ENCODE results near the gene RAPGEF2. TPM values are rescaled to one million over a fixed set of nuclear protein-coding genes. Genes with fewer than 3 reads are reported as not detected.

RAPGEF2 gene
- total RNA-seq, 4 donors from 2014 or later = 60.2 to 109 (median 79.7) TPM

DNA sequence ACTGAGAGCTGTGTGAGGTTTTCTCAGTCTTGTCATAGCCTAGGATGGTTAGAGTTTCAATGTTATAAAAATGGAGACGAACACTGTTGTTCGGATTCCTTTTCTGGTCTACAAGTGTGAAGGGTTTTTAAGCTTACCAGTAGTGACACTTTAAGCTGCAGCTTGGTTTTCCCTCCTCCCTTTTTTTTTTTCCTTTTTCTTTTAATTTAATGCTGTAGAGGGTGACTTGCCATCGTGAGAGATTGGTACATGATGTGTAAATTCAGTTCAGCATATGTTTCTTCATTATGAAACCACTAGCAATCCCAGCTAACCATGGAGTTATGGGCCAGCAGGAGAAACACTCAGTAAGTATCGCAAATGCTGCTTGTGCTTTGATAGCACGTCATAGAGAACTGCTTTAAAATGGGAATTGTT, 165.0 kb downstream of the RAPGEF2 start:
- no peak for DNase-seq

DNA sequence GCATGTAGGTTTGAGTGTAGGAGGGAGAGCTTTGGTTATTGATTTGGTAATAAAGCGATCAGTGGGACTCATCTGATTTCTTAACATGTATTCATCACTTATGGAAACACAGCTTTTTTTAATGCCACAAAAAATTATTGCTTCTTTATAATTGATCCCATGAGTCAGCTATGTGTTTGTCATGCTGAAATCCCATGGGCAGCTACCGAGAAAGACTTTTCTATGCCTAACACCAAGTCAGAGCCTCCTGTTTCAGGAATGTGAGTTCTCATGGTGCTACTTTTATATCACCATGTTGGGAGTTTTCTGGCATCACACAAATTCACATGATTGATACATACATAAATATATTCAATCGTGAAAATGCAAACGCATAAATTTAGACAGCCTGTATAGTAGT, 165.7 kb downstream of the RAPGEF2 start:
- WGBS, 2 donors = 66 to 78% methylated on average over 4 of the region's 4 CpGs
- DNase-seq = no peak
- TF ChIP-seq, protein P1, sequence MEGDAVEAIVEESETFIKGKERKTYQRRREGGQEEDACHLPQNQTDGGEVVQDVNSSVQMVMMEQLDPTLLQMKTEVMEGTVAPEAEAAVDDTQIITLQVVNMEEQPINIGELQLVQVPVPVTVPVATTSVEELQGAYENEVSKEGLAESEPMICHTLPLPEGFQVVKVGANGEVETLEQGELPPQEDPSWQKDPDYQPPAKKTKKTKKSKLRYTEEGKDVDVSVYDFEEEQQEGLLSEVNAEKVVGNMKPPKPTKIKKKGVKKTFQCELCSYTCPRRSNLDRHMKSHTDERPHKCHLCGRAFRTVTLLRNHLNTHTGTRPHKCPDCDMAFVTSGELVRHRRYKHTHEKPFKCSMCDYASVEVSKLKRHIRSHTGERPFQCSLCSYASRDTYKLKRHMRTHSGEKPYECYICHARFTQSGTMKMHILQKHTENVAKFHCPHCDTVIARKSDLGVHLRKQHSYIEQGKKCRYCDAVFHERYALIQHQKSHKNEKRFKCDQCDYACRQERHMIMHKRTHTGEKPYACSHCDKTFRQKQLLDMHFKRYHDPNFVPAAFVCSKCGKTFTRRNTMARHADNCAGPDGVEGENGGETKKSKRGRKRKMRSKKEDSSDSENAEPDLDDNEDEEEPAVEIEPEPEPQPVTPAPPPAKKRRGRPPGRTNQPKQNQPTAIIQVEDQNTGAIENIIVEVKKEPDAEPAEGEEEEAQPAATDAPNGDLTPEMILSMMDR (IDR thresholded peaks at IDR 0.05) = no peak
- no peak for TF ChIP-seq POLR2A (IDR thresholded peaks at IDR 0.05)
- intact Hi-C loops (cut with DNase I) = no loop called here
- Histone ChIP-seq H3K36me3 (no peaks in the 10 kb centered on the region), H3K27ac (peak overlapping the region in 2 of 3 donors; percentile 34 to 39), H3K4me1 (peaks cover 21 to 57% of the 10 kb centered on the region in 2 donors), H3K27me3 (no peaks in the 10 kb centered on the region), H3K4me3 (replicated peaks in 1 of 3) (no peak overlapping the region), H3K9me3 (no peaks in the 10 kb centered on the region)

More for the DNA sequence above, 165.0 kb downstream of the RAPGEF2 start:
- Histone ChIP-seq H3K4me1 (peaks cover 19 to 51% of the 10 kb centered on the region in 2 donors), H3K4me3 (replicated peaks in 1 of 3) (peak overlapping the region in 1 of 3 donors; percentile 3), H3K9me3 (no peaks in the 10 kb centered on the region), H3K27ac (peak overlapping the region; percentile 21 to 27 (median 22)), H3K36me3 (no peaks in the 10 kb centered on the region), H3K27me3 (no peaks in the 10 kb centered on the region)
- WGBS, 2 donors = 37 to 48% methylated on average over 5 of the region's 5 CpGs
- TF ChIP-seq, protein P1 (IDR thresholded peaks at IDR 0.05) = no peak
- no peak for TF ChIP-seq POLR2A (IDR thresholded peaks at IDR 0.05)
- intact Hi-C loops (cut with DNase I) = no loop called here

DNA sequence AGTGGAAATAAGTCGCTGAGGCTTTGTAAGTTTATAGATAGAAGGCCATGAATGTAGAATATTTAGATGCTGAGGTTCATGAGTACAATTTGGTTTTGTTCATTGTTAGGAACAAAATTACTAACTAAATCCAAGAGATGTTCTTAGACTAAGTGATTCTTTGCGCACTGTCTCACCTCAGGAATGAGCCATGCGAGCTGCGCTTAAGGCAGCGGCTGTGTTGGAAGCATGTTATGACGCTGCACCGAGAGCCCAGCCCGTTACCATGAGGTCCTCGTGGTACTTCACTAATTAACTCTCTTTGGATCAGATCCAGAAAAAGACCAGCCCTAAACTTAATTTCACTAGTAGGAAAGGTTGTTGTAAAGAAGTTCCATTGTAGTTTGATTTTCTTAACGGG, 166.2 kb downstream of the RAPGEF2 start:
- Histone ChIP-seq H3K27me3 (no peaks in the 10 kb centered on the region), H3K36me3 (no peaks in the 10 kb centered on the region), H3K9me3 (no peaks in the 10 kb centered on the region), H3K4me3 (replicated peaks in 1 of 3) (no peak overlapping the region), H3K27ac (peak overlapping the region in 2 of 3 donors; percentile 34 to 39), H3K4me1 (peaks cover 21 to 62% of the 10 kb centered on the region in 2 donors)
- no peak for TF ChIP-seq POLR2A (IDR thresholded peaks at IDR 0.05)
- TF ChIP-seq, protein P1 (IDR thresholded peaks at IDR 0.05) = no peak
- intact Hi-C loops (cut with DNase I) = no loop called here
- DNase-seq = no peak
- 87 to 89% methylated on average over 10 of the region's 10 CpGs for WGBS, 2 donors

DNA sequence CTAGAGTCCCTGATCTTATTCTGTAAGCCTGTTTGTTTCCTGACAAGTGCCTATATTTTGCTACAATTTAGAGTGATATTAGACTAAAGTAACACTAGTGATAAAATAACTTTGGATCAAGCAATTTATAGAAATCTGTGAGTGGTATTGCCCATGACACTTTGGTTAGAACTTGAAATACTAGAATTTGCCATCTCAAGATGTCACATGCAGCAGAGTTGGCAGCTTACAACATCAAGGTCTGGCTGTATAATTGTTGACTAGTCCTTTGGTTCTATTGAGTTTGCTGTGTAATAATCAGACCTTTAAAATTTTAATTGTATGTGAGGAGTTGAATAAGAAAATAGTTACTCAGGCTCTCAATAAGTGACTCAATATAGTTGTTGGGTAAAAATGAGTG, 167.1 kb downstream of the RAPGEF2 start:
- Histone ChIP-seq H3K4me1 (peaks cover 21 to 62% of the 10 kb centered on the region in 2 donors), H3K27me3 (no peaks in the 10 kb centered on the region), H3K9me3 (no peaks in the 10 kb centered on the region), H3K4me3 (replicated peaks in 1 of 3) (no peak overlapping the region), H3K27ac (peak overlapping the region in 2 of 3 donors; percentile 22 to 34), H3K36me3 (no peaks in the 10 kb centered on the region)
- TF ChIP-seq, protein P1 (IDR thresholded peaks at IDR 0.05) = no peak
- no peak for DNase-seq
- intact Hi-C loops (cut with DNase I) = no loop called here

DNA sequence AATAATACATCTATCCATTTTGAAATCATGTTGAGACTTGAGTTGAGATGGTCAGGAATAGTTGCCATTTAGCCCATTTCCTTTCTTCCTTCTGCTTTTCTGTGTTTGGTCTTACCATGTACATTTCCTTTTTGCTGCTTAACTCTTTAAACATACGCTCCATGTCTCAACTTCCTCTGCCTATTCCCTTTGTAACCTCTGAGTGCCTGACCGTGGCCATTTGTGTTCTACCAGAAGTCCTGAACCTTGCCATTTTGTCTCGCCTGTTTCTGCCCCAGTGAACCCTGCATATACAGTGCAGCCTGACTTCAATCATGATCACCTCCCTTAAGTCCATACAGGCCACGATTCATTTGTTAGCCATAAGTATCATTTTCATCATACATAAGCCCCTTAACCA, 169.0 kb downstream of the RAPGEF2 start:
- no peak for DNase-seq
- TF ChIP-seq, protein P1 (IDR thresholded peaks at IDR 0.05) = no peak
- no peak for TF ChIP-seq POLR2A (IDR thresholded peaks at IDR 0.05)
- Histone ChIP-seq H3K27ac (peak overlapping the region in 1 of 3 donors; percentile 24), H3K9me3 (no peaks in the 10 kb centered on the region), H3K36me3 (no peaks in the 10 kb centered on the region), H3K4me1 (peaks cover 29 to 60% of the 10 kb centered on the region in 2 donors), H3K4me3 (replicated peaks in 1 of 3) (no peak overlapping the region), H3K27me3 (no peaks in the 10 kb centered on the region)
- intact Hi-C loops (cut with DNase I) = no loop called here
- 80 to 86% methylated on average over 4 of the region's 4 CpGs for WGBS, 2 donors

All from thyroid gland (tissue), 4 donors.